ENCODE measurements around the gene DPCD. TPM values are rescaled to one million over a fixed set of nuclear protein-coding genes. Genes with fewer than 3 reads are reported as not detected.
A peak's percentile ranks its signal among the peaks of the same experiment; 100 is the strongest.

Gene DPCD
- total RNA-seq, 1 donor from 2014 or later, result 71.1 TPM

DNA sequence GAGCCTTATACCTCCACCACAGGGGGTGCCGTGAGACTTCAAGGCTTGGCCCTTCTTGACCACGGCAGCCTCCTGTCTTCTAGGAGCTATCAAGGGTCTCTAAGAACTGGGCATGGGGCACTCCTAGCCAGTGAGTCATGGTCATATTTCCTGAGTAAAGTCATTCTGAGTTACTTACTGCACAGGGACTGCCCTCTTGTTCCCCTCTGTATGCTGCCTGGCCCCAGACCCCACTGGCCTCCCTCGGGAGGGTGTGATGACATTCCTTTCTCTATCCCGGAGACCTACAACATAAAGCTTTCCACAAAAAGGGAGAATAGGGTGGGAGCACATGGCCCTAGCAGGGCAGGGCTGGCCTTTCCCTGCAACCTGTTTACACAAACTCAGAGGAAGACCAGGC lies 21.4 kb downstream of the DPCD start:
- Histone ChIP-seq H3K36me3 (no peaks in the 10 kb centered on the region), H3K4me2 (no peak overlapping the region)

DNA sequence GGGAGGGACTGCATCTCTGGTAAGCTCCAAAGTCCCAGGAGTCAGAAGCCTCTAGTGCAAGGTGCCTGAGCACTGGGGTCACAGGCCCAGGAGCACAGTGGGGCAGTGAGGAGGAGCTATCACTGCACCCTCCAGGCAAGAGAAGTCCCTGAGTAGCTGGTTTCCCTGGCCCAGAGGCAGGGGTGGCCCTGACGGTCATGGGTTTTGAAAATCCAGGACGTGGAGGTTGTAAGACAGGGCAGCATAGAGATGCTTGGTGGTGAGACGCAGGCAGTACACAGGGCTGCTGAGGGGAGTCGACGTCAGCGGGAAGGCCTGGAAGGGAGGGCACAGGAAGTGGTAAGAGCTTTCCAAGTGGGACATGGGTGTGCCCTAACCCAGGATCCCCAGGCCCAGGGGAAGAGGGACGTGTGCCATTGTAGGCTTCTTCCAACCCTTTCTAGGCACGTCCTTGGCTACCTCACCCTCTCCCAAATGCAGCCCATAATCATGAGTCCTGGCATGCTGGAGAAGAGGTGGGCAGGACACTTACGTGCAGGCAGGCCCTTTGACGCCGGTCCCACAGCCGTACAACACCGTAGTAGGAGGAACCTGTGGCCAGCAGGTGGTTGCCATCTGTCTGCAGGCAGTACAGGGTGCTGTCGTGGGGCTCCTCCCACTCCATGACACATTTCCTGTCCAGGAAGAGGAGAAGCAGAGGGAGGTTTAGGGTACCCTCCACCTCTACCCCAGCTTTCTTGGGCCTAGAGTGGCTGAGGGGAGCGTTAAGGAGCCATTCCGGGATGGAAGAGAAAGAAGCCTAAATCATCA lies 23.2 kb downstream of the DPCD start:
- H3K4me1 ChIP-seq, result peaks cover 58% of the 10 kb centered on the region
- H3K4me3 ChIP-seq, result no peak overlapping the region
- no peaks in the 10 kb centered on the region for H3K79me2 ChIP-seq (ENCODE audit: low read depth)
- H4K20me1 ChIP-seq (ENCODE audit: low read depth), result peaks cover 33% of the 10 kb centered on the region
- no peaks in the 10 kb centered on the region for H3K36me3 ChIP-seq
- H3K4me2 ChIP-seq, result no peak overlapping the region
- no peak overlapping the region for H3K9ac ChIP-seq
- no peak overlapping the region for H3K27ac ChIP-seq
- Mint-ChIP-seq H3K4me1 (peaks cover 57% of the 10 kb centered on the region), H3K27ac (peak overlapping the region; percentile 53), H3K36me3 (peaks cover 24% of the 10 kb centered on the region), H3K9me3 (no peaks in the 10 kb centered on the region), H3K27me3 (ENCODE audit: insufficient read depth, low read depth) (peaks cover 6% of the 10 kb centered on the region), H3K4me3 (no peak overlapping the region)
- H2AFZ ChIP-seq (replicated peaks), result no peak overlapping the region
- TF ChIP-seq, protein P1, sequence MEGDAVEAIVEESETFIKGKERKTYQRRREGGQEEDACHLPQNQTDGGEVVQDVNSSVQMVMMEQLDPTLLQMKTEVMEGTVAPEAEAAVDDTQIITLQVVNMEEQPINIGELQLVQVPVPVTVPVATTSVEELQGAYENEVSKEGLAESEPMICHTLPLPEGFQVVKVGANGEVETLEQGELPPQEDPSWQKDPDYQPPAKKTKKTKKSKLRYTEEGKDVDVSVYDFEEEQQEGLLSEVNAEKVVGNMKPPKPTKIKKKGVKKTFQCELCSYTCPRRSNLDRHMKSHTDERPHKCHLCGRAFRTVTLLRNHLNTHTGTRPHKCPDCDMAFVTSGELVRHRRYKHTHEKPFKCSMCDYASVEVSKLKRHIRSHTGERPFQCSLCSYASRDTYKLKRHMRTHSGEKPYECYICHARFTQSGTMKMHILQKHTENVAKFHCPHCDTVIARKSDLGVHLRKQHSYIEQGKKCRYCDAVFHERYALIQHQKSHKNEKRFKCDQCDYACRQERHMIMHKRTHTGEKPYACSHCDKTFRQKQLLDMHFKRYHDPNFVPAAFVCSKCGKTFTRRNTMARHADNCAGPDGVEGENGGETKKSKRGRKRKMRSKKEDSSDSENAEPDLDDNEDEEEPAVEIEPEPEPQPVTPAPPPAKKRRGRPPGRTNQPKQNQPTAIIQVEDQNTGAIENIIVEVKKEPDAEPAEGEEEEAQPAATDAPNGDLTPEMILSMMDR (IDR thresholded peaks at IDR 0.05), result no peak
- no peak for TF ChIP-seq EZH2phosphoT487 (IDR thresholded peaks at IDR 0.05)
- no peak for TF ChIP-seq EZH2 (IDR thresholded peaks at IDR 0.05)
- H3K9me3 ChIP-seq (ENCODE audit: low read depth), result no peaks in the 10 kb centered on the region
- H3K27me3 ChIP-seq, result no peaks in the 10 kb centered on the region
- peaks cover 42% of the 10 kb centered on the region for H3F3A ChIP-seq (ENCODE audit: low read depth)
- no peak for DNase-seq (ENCODE audit: low spot score)

More for the DNA sequence above, 21.4 kb downstream of the DPCD start:
- Histone ChIP-seq H3K9me3 (ENCODE audit: low read depth) (no peaks in the 10 kb centered on the region), H2AFZ (replicated peaks) (no peak overlapping the region), H3K4me3 (no peak overlapping the region), H3K9ac (no peak overlapping the region), H3K79me2 (ENCODE audit: low read depth) (no peaks in the 10 kb centered on the region), H3K27ac (no peak overlapping the region), H4K20me1 (ENCODE audit: low read depth) (peaks cover 30% of the 10 kb centered on the region), H3K4me1 (peaks cover 42% of the 10 kb centered on the region), H3F3A (ENCODE audit: low read depth) (peaks cover 34% of the 10 kb centered on the region), H3K27me3 (no peaks in the 10 kb centered on the region)
- Mint-ChIP-seq H3K27ac (no peak overlapping the region), H3K27me3 (ENCODE audit: insufficient read depth, low read depth) (peaks cover 5% of the 10 kb centered on the region), H3K36me3 (peaks cover 33% of the 10 kb centered on the region), H3K4me3 (no peak overlapping the region), H3K9me3 (no peaks in the 10 kb centered on the region), H3K4me1 (peaks cover 44% of the 10 kb centered on the region)
- DNase-seq (ENCODE audit: low spot score), result no peak
- TF ChIP-seq EZH2phosphoT487 (IDR thresholded peaks at IDR 0.05) (no peak), EZH2 (IDR thresholded peaks at IDR 0.05) (no peak)
- TF ChIP-seq, protein P1 (IDR thresholded peaks at IDR 0.05), result no peak

DNA sequence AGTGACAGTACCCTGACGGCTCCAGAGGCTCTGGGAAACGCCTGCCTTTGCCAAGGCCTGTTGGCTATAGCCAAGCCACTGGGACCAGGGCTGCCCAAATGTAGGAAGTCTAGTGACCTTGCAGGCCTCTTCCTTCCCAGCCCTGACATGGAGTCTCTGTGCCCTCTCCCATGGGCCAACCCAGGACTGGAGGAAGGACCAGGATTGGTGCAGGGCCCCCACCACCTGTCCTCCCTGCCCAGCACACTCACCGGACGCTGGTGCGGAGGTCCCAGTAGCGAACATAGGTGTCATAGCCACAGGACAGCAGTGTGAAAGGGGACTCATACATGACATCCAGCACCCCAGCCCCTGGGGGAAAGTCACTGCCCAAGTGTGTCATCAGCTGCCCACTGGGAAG lies 24.0 kb downstream of the DPCD start:
- H3K36me3 ChIP-seq, result no peaks in the 10 kb centered on the region

More for the DNA sequence above, 24.0 kb downstream of the DPCD start:
- Mint-ChIP-seq H3K4me1 (peaks cover 54% of the 10 kb centered on the region), H3K9me3 (no peaks in the 10 kb centered on the region), H3K4me3 (no peak overlapping the region), H3K36me3 (peaks cover 20% of the 10 kb centered on the region), H3K27ac (no peak overlapping the region), H3K27me3 (ENCODE audit: insufficient read depth, low read depth) (peaks cover 9% of the 10 kb centered on the region)
- no peak overlapping the region for H3K4me3 ChIP-seq
- H3K79me2 ChIP-seq (ENCODE audit: low read depth), result no peaks in the 10 kb centered on the region
- peaks cover 56% of the 10 kb centered on the region for H3K4me1 ChIP-seq
- H3K9ac ChIP-seq, result no peak overlapping the region
- TF ChIP-seq, protein P1 (IDR thresholded peaks at IDR 0.05), result no peak
- no peak for TF ChIP-seq EZH2phosphoT487 (IDR thresholded peaks at IDR 0.05)
- no peak for TF ChIP-seq EZH2 (IDR thresholded peaks at IDR 0.05)
- H3K4me2 ChIP-seq, result no peak overlapping the region
- no peaks in the 10 kb centered on the region for H3K9me3 ChIP-seq (ENCODE audit: low read depth)
- H3F3A ChIP-seq (ENCODE audit: low read depth), result peaks cover 40% of the 10 kb centered on the region
- no peaks in the 10 kb centered on the region for H3K27me3 ChIP-seq
- no peak overlapping the region for H3K27ac ChIP-seq
- no peak overlapping the region for H2AFZ ChIP-seq (replicated peaks)
- no peak for DNase-seq (ENCODE audit: low spot score)
- H4K20me1 ChIP-seq (ENCODE audit: low read depth), result peaks cover 26% of the 10 kb centered on the region
